HG03457 (cell line): ENCODE results near the gene NR3C1.
"Not testable (repeated sequence)": the region's sequence is repeated elsewhere in the genome, so short reads cannot be mapped to it uniquely, and the experiment has no call there.

Source experiments
- ATAC-seq: cut with Tn5 transposase; IDR thresholded peaks from one replicate; pipeline ENCODE4 v1.9.1; 2021; ENCODE audit warnings: moderate number of reproducible peaks; ENCODE audit not compliant: unreplicated experiment

Gene NR3C1

GRCh38 chr5:143340891-143341685, 62.4 kb downstream of the NR3C1 start:
- ATAC-seq: no peak

GRCh38 chr5:143338658-143339366, 64.7 kb downstream of the NR3C1 start:
- no peak for ATAC-seq

- ATAC-seq: no peak
These were observed 65.5 kb downstream of the NR3C1 start for GRCh38 chr5:143337946-143338345.

- ATAC-seq: no peak
These were observed 67.0 kb downstream of the NR3C1 start for GRCh38 chr5:143336485-143336884.

- ATAC-seq: no peak
These were observed 68.6 kb downstream of the NR3C1 start for GRCh38 chr5:143334903-143335302.

GRCh38 chr5:143334380-143334779, 69.1 kb downstream of the NR3C1 start:
- not testable (repeated sequence) for ATAC-seq

- no peak for ATAC-seq
These were observed 71.5 kb downstream of the NR3C1 start for GRCh38 chr5:143331956-143332355.

- no peak for ATAC-seq
These were observed 73.6 kb downstream of the NR3C1 start for GRCh38 chr5:143329843-143330242.

- no peak for ATAC-seq
These were observed 74.8 kb downstream of the NR3C1 start for GRCh38 chr5:143328589-143329220.

GRCh38 chr5:143325086-143325485, 78.4 kb downstream of the NR3C1 start:
- ATAC-seq: not testable (repeated sequence)

- ATAC-seq: not testable (repeated sequence)
These were observed 80.4 kb downstream of the NR3C1 start for GRCh38 chr5:143322931-143323630.

- ATAC-seq: no peak
These were observed 81.3 kb downstream of the NR3C1 start for GRCh38 chr5:143322176-143322575.

- no peak for ATAC-seq
These were observed 83.9 kb downstream of the NR3C1 start for GRCh38 chr5:143319437-143320227.

GRCh38 chr5:143318833-143319232, 84.7 kb downstream of the NR3C1 start:
- no peak for ATAC-seq

GRCh38 chr5:143318270-143318669, 85.2 kb downstream of the NR3C1 start:
- ATAC-seq: no peak

GRCh38 chr5:143316844-143317631, 86.4 kb downstream of the NR3C1 start:
- ATAC-seq: no peak

GRCh38 chr5:143316337-143316736, 87.1 kb downstream of the NR3C1 start:
- ATAC-seq: no peak

GRCh38 chr5:143315929-143316328, 87.6 kb downstream of the NR3C1 start:
- no peak for ATAC-seq

GRCh38 chr5:143315214-143315613, 88.3 kb downstream of the NR3C1 start:
- no peak for ATAC-seq

- ATAC-seq: no peak
These were observed 88.8 kb downstream of the NR3C1 start for GRCh38 chr5:143314659-143315058.
